ENCODE results near the gene RCHY1. TPM values are rescaled to one million over a fixed set of nuclear protein-coding genes. Genes with fewer than 3 reads are reported as not detected.

RCHY1 gene
- total RNA-seq, 1 donor from 2014 or later = 28.5 TPM

GRCh38 chr4:75470738-75471137, 43.5 kb downstream of the RCHY1 start:
- H3K4me3 Mint-ChIP-seq = no peak overlapping the region
- POLR2A ChIA-PET = no interaction called here
- DNase-seq (no peak), ATAC-seq (ENCODE audit: low read depth) (no peak)
- peaks cover 21% of the 10 kb centered on the region for H3K36me3 Mint-ChIP-seq (ENCODE audit: low read depth)
- intact Hi-C loops (cut with micrococcal nuclease) = no loop called here
- no peaks in the 10 kb centered on the region for H3K27me3 Mint-ChIP-seq
- no peak overlapping the region for H3K27ac Mint-ChIP-seq
- no peaks in the 10 kb centered on the region for H3K9me3 Mint-ChIP-seq
- no peaks in the 10 kb centered on the region for H3K4me1 Mint-ChIP-seq
- TF ChIP-seq, protein P1, sequence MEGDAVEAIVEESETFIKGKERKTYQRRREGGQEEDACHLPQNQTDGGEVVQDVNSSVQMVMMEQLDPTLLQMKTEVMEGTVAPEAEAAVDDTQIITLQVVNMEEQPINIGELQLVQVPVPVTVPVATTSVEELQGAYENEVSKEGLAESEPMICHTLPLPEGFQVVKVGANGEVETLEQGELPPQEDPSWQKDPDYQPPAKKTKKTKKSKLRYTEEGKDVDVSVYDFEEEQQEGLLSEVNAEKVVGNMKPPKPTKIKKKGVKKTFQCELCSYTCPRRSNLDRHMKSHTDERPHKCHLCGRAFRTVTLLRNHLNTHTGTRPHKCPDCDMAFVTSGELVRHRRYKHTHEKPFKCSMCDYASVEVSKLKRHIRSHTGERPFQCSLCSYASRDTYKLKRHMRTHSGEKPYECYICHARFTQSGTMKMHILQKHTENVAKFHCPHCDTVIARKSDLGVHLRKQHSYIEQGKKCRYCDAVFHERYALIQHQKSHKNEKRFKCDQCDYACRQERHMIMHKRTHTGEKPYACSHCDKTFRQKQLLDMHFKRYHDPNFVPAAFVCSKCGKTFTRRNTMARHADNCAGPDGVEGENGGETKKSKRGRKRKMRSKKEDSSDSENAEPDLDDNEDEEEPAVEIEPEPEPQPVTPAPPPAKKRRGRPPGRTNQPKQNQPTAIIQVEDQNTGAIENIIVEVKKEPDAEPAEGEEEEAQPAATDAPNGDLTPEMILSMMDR (IDR thresholded peaks at IDR 0.05) = no peak
- CTCF ChIA-PET = no interaction called here

- no peak overlapping the region for H3K27ac Mint-ChIP-seq
- H3K4me3 Mint-ChIP-seq = no peak overlapping the region
- DNase-seq (no peak), ATAC-seq (ENCODE audit: low read depth) (no peak)
- no peaks in the 10 kb centered on the region for H3K4me1 Mint-ChIP-seq
- H3K27me3 Mint-ChIP-seq = no peaks in the 10 kb centered on the region
- CTCF ChIA-PET = no interaction called here
- H3K36me3 Mint-ChIP-seq (ENCODE audit: low read depth) = peaks cover 17% of the 10 kb centered on the region
- POLR2A ChIA-PET = no interaction called here
- no peaks in the 10 kb centered on the region for H3K9me3 Mint-ChIP-seq
- intact Hi-C loops (cut with micrococcal nuclease) = loop anchor here (5.0 kb wide), 1 partner anchor 538 kb away; the partner anchor contains the start of gene PARM1
- TF ChIP-seq, protein P1 (IDR thresholded peaks at IDR 0.05) = no peak
These were observed 44.3 kb downstream of the RCHY1 start for GRCh38 chr4:75469896-75470295.

DNA sequence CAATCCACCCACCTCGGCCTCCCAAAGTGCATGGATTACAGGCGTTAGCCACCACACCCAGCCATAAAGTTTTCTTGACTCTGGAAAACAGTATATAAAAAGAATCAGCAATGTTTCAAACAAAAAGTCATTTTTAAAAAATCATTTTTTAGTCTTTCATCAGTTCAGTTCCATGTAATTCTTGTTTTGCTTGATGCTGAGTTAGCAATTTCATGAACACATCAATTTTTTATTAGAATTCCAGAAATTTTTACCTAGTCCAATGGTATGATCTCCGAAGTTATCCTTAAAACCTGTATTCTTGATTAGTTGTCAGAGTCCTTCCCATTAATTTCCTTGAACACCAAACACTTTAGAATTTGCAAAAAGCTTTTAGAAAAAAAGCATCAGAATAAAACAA, 56.8 kb downstream of the RCHY1 start:
- H3K27me3 Mint-ChIP-seq = peaks cover 2% of the 10 kb centered on the region
- no peak for ATAC-seq (ENCODE audit: low read depth)
- H3K9me3 Mint-ChIP-seq = peaks cover 4% of the 10 kb centered on the region
- ChIA-PET CTCF (no interaction called here), POLR2A (no interaction called here)
- H3K4me1 Mint-ChIP-seq = no peaks in the 10 kb centered on the region
- no peak overlapping the region for H3K4me3 Mint-ChIP-seq
- no peak overlapping the region for H3K27ac Mint-ChIP-seq
- DNase-seq = no peak
- TF ChIP-seq, protein P1 (IDR thresholded peaks at IDR 0.05) = no peak
- no peaks in the 10 kb centered on the region for H3K36me3 Mint-ChIP-seq (ENCODE audit: low read depth)
- intact Hi-C loops (cut with micrococcal nuclease) = no loop called here

GRCh38 chr4:75434105-75434504, 80.1 kb downstream of the RCHY1 start:
- ATAC-seq (ENCODE audit: low read depth) (no peak), DNase-seq (no peak)
- intact Hi-C loops (cut with micrococcal nuclease) = no loop called here
- Mint-ChIP-seq H3K4me3 (no peak overlapping the region), H3K4me1 (no peaks in the 10 kb centered on the region), H3K36me3 (ENCODE audit: low read depth) (peaks cover 2% of the 10 kb centered on the region), H3K9me3 (peaks cover 16% of the 10 kb centered on the region), H3K27ac (no peak overlapping the region), H3K27me3 (peaks cover 23% of the 10 kb centered on the region)
- ChIA-PET POLR2A (no interaction called here), CTCF (no interaction called here)
- TF ChIP-seq, protein P1 (IDR thresholded peaks at IDR 0.05) = no peak

DNA sequence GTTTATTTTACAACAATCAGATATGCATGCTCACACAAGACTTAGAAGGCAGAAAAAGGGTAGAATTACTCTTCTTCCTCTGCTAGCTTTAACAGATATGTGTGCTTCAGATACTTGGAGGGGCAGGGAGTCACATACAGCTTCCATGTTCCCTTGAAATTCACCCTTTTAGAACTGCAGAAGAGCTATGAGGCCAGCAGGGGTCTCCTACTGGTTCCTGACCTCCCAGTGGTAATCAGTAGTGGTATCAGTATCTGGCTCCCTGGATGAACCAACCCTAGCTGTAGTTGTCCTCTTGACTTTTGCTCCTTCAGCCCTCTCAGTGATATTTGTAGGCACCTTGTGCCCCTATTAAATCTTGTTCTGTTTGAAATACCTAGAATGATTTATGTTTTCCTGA, 81.5 kb downstream of the RCHY1 start:
- POLR2A ChIA-PET = no interaction called here
- intact Hi-C loops (cut with micrococcal nuclease) = no loop called here

More for the DNA sequence above, 81.5 kb downstream of the RCHY1 start:
- peaks cover 23% of the 10 kb centered on the region for H3K27me3 Mint-ChIP-seq
- H3K9me3 Mint-ChIP-seq = peaks cover 13% of the 10 kb centered on the region
- CTCF ChIA-PET = no interaction called here
- ATAC-seq (ENCODE audit: low read depth) (no peak), DNase-seq (no peak)
- H3K27ac Mint-ChIP-seq = no peak overlapping the region
- no peak overlapping the region for H3K4me3 Mint-ChIP-seq
- peaks cover 2% of the 10 kb centered on the region for H3K36me3 Mint-ChIP-seq (ENCODE audit: low read depth)
- TF ChIP-seq, protein P1 (IDR thresholded peaks at IDR 0.05) = no peak
- H3K4me1 Mint-ChIP-seq = no peaks in the 10 kb centered on the region
